Measurements from ENCODE around the gene STIM1. TPM values are rescaled to one million over a fixed set of nuclear protein-coding genes. Genes with fewer than 3 reads are reported as not detected.
A peak's percentile ranks its signal among the peaks of the same experiment; 100 is the strongest.

Gene STIM1
- total RNA-seq, 1 donor from 2014 or later: 27.5 TPM

DNA sequence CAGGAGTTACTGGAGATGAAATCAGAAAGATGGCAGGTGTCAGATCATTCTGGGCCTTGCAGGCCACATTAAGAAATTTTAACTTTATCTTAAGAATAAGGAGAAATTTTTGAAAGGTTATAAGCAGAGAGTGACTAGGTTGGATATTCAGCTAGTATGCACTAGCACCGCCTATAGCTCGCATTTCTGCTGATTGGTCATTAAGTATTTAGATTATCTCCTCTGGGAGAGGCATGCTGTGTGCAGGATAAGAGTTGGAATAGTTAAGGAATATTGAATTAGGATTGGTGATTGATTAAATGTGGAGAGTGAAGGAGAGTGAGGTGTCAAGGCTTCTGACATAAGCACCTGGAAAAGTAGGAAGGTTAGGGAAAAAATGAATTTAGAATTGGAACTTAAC, 100.6 kb downstream of the STIM1 start:
- no peak for ATAC-seq (ENCODE audit: poor library complexity)
- no peak for DNase-seq
- intact Hi-C loops (cut with DNase I): no loop called here

DNA sequence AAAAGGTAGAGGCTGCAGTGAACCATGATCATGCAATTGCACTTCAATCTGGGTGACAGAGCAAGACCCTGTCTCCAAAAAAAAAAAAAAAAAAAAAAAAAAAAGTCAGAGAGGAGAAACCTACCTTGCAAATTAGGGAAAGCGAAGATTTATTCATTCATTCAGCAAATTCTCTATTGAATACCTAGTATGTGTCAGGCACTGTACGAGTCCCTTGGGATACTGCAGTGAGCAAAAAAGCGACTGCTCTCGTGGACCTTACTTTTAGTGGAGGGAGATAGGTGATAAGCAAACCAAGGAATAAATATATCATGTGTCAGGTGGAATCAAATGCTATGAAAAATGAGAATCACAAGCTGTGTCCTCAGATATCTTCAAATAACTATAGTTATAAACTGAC, 101.3 kb downstream of the STIM1 start:
- intact Hi-C loops (cut with DNase I): no loop called here
- DNase-seq (no peak), ATAC-seq (ENCODE audit: poor library complexity) (no peak)

DNA sequence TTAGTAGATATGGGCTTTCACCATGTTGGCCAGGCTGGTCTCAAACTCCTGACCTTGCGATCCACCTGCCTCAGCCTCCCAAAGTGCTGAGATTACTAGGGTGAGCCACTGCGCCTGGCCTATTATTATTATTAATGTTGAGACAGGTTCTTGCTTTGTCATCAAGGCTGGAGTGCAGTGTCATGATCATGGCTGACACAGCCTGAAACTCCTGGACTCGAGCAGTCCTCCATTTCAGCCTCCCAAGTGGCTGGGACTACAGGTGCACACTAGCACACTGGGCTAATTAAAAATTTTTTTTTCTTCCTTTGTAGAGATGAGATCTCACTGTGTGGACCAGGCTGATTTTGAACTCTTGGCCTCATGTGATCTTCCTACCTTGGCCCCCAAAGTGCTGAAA, 102.0 kb downstream of the STIM1 start:
- intact Hi-C loops (cut with DNase I): no loop called here
- DNase-seq (no peak), ATAC-seq (ENCODE audit: poor library complexity) (no peak)

DNA sequence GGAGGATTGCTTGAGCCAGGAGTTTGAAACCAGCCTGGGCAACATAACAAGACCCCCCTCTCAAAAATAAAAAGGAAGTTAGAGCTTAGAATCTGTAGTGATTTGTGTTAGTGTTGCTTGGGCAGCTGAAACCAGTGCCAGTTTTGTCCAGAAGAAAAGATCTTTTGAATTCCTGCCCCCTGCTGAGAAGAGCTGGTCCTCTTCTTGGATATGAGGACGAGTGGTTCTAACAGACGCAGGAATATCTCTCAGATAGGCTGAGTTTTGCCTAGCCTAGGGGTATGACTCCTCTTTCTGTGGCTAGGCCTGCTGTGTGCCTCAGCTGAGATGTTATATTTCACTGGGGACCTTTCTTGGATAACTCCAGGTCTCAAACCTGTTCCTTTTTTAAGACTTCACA, 102.8 kb downstream of the STIM1 start:
- no peak for DNase-seq
- intact Hi-C loops (cut with DNase I): no loop called here
- ATAC-seq (ENCODE audit: poor library complexity): no peak

DNA sequence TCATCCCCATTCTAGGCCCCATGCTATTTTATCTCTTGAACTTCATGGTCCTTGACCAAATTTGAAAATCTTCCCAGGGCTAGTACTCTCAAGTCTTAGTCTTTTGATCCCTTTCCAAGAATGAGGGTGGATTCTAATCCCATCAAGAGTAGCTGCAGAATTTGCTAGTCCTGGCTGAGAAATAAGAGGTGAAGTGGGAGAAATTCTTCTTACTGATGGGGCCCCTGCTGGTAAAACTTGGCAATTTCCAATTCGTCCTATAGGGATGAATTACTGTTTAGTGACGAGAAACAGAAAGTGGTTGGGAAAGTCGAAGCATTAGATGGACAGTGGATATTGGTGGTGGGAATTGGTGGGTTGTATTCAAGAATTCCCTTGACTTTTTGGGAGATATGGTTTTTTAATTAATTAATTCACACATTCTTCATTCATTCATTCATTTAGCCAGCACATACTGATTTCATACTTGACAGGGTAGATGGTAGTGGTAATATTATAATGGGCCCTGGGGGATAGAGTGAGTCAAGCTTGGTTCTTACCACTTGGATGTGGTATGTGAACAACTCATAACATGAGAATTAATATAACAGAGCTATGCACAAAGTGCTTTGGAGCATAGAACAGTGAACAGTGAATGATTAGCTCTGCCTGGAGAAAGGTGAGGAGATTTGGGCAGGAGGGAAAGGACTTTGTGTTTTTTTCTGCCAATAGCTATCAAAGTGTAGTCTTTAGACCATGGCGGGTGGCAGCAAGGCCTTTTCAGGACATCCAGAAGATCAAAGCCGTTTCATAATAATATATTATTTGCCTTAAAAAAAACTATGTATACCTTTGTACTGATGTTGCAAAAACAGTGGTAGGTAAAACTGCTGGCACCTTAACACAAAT, 103.8 kb downstream of the STIM1 start:
- no peak for ATAC-seq (ENCODE audit: poor library complexity)
- no peak for DNase-seq
- intact Hi-C loops (cut with DNase I): no loop called here

DNA sequence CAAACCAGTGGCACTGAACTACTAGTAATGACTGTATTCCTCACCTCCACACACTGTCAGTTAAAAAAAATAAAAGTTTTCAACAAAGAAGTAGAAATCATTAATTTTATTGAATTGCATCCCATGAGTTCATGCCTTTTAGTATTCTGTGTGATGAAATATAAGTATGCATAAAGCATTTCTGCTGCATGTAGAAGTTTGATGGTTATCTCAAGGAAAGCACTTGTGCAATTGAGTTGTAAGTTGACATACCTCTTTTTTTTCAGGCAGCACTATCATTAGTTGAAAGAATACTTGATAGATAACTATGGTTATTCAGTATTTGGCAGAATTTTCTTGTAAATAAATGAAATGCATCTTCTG, 104.4 kb downstream of the STIM1 start:
- no peak for DNase-seq
- no peak for ATAC-seq (ENCODE audit: poor library complexity)
- intact Hi-C loops (cut with DNase I): no loop called here

DNA sequence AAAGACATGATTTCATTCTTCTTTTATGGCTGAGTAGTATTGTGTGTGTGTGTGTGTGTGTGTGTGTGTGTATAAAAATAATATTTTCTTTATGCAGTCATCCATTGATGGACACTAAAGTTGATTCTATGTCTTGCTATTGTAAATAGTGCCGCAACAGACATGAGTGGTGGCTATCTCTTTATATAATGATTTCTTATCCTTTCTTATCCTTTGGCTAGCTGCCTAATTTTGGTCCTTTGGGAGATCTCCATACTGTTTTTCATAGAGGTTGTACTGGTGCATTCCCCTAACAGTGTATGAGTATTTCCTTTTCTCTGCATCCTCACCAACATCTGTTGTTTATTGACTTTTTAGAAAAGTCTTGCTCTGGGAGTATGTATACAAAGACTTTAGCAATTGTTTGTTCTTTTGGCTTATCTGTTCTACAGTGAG, 107.0 kb downstream of the STIM1 start:
- ATAC-seq (ENCODE audit: poor library complexity) (no peak), DNase-seq (no peak)
- intact Hi-C loops (cut with DNase I): no loop called here

DNA sequence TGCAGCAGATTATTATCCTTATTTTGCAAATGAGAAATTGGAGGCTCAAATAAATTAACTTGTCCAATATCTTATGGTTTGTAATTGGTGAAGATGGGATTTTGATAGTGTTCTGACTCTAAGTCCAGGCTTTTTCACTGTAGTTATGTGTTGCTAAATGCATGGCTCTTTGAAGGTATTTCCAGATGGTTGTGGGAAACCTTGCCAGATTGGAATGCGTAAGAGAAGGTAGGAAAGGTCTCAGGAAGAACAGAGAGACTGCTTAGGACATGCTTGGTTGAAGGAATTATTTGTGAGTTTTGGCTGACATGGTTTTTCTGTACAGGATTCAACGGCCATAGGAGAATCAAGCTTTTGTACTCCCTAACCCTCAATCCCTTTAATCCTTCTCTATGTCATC, 108.6 kb downstream of the STIM1 start:
- DNase-seq (no peak), ATAC-seq (ENCODE audit: poor library complexity) (no peak)
- intact Hi-C loops (cut with DNase I): no loop called here

DNA sequence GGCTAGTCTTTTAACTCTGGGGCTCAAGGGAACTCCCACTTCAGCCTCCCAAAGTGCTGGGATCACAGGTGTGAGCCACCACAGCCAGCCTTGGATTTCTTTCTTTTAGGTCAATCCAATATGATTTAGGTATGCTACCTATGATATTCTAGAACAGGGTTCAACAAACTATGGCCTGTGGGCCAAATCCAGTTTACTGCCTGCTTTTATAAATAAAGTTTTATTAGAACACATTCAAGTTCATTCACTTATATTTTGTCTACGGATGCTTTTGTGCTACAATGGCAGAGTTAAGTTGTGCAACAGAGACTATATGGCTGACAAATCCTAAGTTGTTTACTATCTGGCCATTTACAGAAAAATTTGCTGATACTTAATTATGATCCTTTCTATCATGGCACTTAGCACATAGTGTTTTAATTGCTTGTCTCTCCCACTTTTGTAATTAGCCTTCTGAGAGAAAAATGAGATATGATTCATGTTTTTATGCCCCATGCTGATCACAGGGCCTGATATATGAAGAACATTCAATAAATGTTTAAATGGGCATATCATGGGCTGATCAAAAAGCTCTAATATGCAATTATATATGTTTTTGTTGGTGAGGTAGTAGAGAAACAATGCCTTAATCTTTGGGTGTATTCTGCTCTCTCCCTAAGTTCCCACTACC, 109.6 kb downstream of the STIM1 start:
- DNase-seq (no peak), ATAC-seq (ENCODE audit: poor library complexity) (no peak)
- intact Hi-C loops (cut with DNase I): no loop called here

DNA sequence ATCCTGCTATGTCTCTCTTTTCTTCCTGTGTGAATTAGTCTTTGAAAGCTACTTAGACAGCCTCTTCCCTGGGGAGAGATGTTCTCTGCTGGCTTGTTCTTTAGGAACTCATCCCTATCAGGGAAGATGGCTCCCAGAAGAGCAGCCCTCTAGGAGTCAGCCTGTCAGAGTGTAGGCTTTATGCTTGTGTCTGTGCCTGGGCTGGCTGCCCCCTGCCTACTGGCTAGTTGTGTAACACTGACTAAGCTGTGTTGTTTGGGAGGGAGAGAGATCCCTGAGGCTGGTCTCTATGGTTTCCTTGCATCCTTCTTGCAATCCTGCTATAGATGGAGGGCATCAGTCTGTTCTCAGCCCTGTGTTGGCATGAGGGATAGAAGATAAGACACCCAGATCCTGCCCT, 112.2 kb downstream of the STIM1 start:
- DNase-seq: no peak
- intact Hi-C loops (cut with DNase I): no loop called here
- ATAC-seq (ENCODE audit: poor library complexity): no peak

DNA sequence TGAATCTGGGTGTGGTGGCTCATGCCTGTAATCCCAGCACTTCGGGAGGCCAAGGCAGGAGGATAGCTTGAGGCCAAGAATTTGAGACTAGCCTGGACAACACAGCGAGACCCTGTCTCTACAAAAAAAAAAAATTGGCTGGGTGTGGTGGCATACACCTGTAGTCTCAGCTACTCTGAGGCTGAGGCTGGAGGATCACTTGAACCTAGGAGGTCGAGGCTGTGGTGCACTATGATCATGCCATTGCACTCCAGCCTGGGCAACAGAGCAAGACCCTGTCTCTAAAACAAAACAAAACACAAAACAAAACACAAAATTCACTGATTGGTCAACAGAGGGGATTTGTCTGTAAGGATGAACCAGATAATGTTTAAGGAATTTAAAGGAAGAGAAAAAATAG, 113.7 kb downstream of the STIM1 start:
- no peak for DNase-seq
- intact Hi-C loops (cut with DNase I): no loop called here
- ATAC-seq (ENCODE audit: poor library complexity): no peak

DNA sequence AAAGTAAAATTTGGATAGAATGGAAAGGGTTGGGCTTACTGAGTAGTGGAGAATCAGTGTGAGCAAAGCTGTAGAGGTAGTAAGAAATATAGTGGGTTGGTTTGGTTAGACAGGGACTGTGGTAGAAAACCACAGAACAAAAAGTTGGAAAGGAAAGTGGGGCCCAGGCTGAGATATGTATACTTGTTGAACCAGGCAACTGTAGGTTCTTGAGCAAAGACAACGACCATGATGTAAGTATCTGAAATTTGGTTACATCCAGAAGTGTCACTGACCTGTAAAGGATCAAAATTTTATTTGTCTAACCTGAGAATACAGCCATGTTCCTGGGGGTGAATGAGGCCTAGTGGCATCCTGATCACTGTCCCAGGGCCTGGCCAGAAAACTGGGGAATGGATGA, 114.1 kb downstream of the STIM1 start:
- intact Hi-C loops (cut with DNase I): no loop called here
- ATAC-seq (ENCODE audit: poor library complexity): no peak
- DNase-seq: no peak

DNA sequence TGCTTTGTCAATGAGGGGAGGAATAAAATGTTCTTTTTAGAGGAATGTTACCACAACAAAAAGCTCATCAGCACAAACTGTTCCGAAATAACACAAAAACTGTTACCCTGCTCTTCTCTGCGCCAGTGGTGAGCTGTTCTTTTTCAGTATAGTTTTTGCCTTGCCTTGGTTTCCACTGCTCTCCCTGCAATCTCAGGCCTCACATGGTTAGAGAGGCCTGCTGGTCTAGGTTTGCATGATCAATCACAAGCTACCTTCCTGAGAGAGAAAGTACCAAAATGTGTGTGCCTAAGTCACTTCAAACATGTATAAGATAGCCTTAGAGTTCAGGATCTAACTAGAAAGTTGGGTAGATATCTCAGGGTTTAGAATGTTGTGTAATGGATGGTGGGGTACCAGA, 114.6 kb downstream of the STIM1 start:
- intact Hi-C loops (cut with DNase I): no loop called here
- ATAC-seq (ENCODE audit: poor library complexity) (no peak), DNase-seq (no peak)

DNA sequence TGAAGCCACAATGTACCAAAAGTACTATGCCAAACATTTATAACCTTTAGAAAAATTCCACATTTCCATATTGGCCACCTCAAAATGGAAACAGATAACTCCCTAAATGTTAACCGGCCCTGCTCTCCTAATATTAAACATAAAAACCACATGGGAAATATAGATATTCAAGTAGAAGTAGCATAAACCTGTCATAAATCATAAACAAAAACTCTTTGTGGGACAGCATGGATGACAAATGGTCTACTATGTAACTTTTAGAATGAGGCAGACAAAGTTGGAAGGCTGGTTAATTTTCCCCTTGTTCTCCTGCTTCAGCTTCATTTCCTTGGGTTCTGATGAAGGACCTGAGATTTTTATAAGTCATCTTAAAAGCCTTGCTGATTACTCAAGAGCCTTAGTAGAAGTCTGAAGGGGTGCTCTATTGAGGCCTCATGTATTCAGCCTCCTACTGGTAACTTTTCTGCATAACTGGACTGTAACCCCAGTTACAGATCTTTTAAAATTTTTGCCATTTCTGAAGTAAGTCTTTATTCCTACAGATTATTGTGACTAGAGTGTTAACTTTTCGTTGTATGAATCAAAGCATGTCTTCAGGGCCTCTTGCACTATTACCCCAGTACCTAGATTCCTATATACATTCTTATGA, 116.4 kb downstream of the STIM1 start:
- DNase-seq (no peak), ATAC-seq (ENCODE audit: poor library complexity) (no peak)
- intact Hi-C loops (cut with DNase I): no loop called here

DNA sequence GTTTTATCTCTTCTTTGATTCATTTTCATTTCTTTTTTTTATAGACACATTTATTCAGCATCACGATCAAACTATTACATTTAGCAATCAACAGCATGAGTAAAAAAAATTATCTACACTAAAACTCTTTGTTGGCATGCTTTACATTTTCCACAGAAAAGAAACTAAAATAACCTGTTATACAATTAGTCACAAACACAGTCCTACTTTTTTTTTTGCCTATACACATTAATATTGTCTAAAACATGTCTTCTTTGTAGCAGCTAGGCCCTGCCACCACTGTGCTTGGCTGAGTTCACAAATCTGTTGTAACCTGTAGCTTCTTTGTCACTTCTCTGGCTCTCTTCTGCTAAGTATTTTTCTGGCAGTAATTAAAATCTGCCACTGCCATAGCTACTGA, 117.0 kb downstream of the STIM1 start:
- intact Hi-C loops (cut with DNase I): no loop called here
- DNase-seq (no peak), ATAC-seq (ENCODE audit: poor library complexity) (no peak)

DNA sequence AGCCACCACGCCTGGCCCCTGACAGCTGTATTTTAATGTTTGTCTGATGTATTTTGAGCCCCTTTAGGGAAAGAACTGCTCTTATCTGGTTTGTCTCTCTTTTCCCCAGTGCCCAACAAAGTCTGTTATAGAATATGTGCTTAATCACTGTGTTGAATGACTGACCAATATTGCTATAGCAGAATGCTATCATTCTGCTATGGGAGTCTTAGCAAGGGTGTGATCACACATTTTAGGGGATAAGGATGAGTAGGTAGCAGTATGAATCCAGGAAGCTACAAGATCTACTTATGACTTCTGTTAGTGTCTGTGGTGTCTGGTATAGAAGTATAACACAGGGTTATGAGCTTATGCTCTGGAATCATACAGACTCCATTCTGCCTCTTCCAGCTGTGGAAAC, 121.6 kb downstream of the STIM1 start:
- DNase-seq (no peak), ATAC-seq (ENCODE audit: poor library complexity) (no peak)
- intact Hi-C loops (cut with DNase I): no loop called here

DNA sequence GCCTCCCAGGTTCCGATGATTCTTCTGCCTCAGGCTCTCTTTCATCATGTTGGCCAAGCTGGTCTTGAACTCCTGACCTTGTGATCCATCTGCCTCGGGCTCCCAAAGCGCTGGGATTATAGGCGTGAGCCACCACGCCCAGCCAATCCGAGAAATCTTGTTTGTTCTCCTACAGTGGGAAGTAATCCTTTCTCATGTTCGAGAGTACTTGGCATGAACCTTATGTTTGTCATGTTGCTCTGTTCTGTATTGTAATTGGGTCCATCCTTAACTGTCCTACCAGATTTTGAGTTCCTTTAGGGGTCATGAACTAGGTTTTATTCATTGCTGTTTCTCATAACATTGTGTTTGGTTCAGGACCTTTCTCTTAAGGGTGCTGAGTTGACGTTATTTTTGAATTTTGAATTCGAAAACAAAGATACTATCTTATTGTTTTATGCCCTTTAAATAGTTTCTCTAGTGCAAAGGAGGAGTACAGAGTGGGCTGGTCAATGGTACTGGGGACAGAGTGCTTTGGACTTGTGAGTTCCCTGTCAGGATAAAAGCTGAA, 125.7 kb downstream of the STIM1 start:
- no peak for DNase-seq
- intact Hi-C loops (cut with DNase I): no loop called here
- ATAC-seq (ENCODE audit: poor library complexity): no peak

DNA sequence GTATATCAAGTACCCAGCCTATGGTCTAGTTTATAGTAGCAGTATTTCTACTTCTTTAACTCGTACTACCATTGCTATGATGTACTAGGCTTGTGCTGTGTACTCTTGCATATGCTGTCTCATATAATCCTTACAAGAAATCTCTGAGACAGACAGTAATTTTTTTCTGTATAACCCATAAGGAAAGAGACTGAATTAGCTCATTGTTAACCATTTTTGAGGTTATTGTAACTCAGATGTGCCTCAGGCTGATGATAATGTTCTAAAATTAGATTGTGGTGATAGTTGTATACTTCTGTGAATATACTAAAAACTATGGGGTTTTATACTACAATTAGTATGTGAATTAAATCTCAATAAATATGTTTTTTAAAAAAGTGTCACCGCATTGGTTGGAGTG, 127.0 kb downstream of the STIM1 start:
- intact Hi-C loops (cut with DNase I): no loop called here
- DNase-seq: no peak
- no peak for ATAC-seq (ENCODE audit: poor library complexity)

DNA sequence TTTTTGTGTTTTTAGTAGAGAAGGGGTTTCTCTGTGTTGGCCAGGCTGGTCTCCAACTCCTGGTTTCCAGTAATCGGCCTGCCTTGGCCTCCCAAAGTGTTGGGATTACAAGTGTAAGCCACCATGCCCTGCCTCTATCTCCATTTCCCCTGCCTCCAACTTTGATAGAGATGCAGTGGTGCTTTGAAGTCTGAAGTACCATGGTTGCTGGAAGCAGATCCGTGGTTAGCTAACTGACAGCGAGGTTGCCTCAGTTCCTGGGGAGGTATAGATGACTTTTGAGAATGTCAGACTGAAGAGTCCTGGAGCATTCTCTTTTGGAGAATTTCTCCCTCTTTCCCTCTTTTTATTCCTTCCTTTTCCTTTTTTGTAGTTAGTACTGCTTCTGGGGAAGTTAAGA, 127.6 kb downstream of the STIM1 start:
- DNase-seq: no peak
- intact Hi-C loops (cut with DNase I): no loop called here
- ATAC-seq (ENCODE audit: poor library complexity): no peak

DNA sequence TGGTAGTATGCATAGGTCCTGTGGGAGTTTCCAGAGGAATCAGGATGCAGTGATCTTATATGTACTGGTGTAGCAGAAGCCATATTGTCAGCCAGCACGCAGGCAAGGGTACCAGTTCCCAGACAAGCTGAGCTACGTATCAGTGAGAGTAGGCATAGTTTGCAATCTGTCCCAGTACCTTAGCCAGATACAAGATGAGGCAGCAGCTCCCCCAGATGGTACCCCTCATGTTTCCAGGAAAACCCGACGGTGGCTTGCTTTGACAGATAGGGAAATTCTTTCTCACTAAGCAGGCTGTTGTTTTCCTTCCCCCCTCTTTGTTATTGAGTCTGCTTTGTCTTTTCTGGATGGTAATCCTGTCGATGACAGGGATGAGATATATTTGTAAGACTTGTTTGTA, 129.4 kb downstream of the STIM1 start:
- peak; percentile 20 for ATAC-seq (ENCODE audit: poor library complexity)
- intact Hi-C loops (cut with DNase I): no loop called here

More for the DNA sequence above, 129.4 kb downstream of the STIM1 start:
- no peak for DNase-seq
